GM19397 (cell line): ENCODE measurements around the gene ZNF695.

Experiments
- ATAC-seq: cut with Tn5 transposase; IDR thresholded peaks from one replicate; pipeline ENCODE4 v1.9.1; 2021; ENCODE audit warnings: mild to moderate bottlenecking, moderate library complexity; ENCODE audit not compliant: unreplicated experiment

ZNF695 gene

DNA sequence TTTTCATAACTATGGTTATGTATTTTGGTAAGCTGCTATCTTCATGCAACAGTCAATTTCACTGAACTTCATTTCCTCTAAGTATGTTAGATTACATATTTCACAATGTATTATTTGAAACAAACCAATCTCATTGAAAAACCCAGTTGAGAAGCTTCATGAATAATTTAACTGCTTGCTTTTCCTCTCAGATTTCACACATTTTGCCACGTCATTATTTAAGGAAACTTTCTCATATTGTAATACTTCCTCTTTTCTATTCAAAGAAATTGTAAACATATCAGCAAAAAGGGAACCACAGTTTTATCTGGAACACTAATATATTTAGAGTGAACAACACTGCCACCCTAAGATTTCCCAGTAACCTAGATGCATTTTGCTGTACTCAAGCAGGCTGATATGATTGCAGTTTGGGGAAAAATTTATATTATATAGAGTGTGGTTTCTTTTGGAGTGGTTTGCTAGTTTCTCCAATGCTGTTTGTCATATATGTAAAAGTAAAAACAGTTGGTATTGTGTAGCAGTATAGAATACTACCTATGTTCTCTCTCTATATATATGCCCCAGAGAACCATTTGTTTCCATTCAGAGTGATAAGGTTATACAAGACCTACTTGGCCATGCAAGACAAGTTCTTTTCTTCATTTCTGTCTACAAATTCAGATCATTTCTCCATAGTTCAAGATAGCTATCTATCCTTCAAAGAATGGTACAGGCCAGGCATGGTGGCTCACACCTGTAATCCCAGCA is 47.7 kb downstream of the ZNF695 start:
- no peak for ATAC-seq

DNA sequence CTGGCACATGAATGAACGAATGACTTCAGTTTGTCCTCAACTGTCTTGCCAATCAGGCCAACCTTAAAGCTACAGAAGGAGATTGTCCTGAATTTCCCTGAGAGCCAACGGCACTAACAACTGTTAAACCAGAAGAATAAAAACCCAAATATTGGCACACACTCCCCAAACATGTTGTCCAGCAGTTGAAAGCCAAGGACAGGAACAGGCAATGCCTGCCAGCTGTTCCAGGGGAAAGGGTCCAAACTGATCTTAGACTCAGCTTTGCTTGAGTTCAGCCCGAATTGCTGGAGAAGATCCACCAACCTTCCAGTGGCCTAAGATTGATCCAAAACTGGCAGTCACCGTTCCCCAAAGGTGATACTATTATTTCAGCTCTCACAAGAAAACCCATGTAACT is 53.7 kb downstream of the ZNF695 start:
- no peak for ATAC-seq

DNA sequence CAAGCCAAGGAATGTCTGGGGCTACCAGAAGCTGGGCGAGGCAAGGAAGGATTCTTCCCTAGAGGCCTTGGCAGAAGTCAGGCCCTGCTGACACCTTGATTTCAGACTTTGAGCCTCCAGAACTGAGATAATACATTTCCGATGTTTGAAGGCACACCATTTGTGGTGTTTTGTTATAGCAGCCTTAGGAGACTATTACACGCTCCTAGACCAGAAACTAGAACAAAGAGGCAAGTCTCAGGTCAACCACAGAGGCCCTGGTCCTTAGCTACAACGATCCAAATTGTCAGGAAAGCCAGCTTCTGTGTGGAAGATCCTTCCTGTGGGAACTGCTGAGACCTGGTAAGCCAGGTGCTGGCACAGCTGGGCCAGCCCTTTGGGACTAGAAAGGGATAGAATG is 56.4 kb downstream of the ZNF695 start:
- ATAC-seq: no peak

DNA sequence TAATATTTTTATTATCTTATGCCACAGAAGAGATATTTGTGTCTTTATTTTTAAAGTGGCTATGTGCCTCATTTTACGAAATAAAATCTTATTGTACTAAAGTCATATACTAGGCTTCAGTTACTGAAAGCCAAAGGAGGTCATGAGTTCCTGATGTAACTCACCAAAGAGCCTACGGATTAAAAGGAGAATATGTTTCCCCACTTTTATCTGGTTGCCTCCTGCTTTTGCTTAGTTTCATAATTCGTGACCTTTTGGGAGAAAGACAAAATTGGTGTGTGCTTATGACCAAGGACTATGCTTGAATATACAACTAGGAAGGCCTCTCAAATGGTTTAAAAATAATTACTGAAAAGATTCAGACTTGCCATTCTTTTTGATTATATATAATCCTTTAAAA is 57.9 kb downstream of the ZNF695 start:
- ATAC-seq: no peak

DNA sequence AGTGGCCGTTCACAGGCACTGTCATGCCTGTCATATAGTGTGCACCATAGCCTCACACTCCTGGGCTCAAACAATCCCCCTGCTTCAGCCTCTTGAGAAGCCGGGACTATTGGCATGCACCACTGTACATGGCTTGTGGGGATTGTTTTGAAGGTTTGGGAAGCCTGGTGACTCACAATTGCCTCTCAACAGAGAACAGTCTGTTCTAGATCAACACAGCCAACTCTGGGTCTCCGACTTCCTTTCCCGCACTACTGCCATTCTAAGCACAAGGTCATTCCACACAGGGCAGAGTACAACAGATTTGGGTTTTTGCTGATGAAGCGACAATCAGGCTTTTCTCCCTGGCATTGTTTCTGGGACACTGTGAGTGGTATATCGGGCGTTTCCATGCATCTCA is 60.6 kb downstream of the ZNF695 start:
- ATAC-seq: no peak

DNA sequence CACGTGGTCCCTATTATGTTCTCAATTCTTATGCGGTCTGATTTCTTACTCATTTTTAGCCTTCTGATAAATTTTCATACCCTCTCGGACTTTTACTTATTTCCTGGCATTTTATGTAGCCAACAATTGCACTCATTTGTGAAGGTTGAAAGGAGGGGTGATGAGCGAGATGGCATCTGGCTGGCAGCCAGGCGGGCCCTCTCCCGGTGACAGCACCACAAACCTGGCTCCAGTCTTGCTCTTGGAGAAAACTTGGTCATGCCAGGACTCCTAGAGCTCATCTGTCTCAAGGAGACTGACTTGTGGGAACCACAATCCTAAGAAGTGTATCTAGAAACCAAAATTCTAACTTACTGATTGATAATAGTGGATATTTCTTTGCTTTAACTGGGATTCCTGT is 61.5 kb downstream of the ZNF695 start:
- ATAC-seq: no peak
